ENCODE results near the gene ZNF391.
"Not testable (repeated sequence)": the region's sequence is repeated elsewhere in the genome, so short reads cannot be mapped to it uniquely, and the experiment has no call there.

Gene ZNF391

GRCh38 chr6:27424851-27425250 lies 36.3 kb downstream of the ZNF391 start:
- not testable (repeated sequence) for DNase-seq

GRCh38 chr6:27426045-27426620 lies 37.6 kb downstream of the ZNF391 start:
- no peak for DNase-seq

- no peak for DNase-seq
Observed at GRCh38 chr6:27428502-27428901, 39.9 kb downstream of the ZNF391 start.

GRCh38 chr6:27428966-27429365 lies 40.4 kb downstream of the ZNF391 start:
- no peak for DNase-seq

- DNase-seq: no peak
Observed at GRCh38 chr6:27433714-27434113, 45.2 kb downstream of the ZNF391 start.

GRCh38 chr6:27439371-27439770 lies 50.8 kb downstream of the ZNF391 start:
- no peak for DNase-seq

- no peak for DNase-seq
Observed at GRCh38 chr6:27441001-27441400, 52.4 kb downstream of the ZNF391 start.

- DNase-seq: no peak
Observed at GRCh38 chr6:27442932-27443331, 54.4 kb downstream of the ZNF391 start.

- no peak for DNase-seq
Observed at GRCh38 chr6:27448456-27448855, 59.9 kb downstream of the ZNF391 start.

- no peak for DNase-seq
Observed at GRCh38 chr6:27451660-27452390, 63.3 kb downstream of the ZNF391 start.

GRCh38 chr6:27452496-27452897 lies 63.9 kb downstream of the ZNF391 start:
- no peak for DNase-seq

Data from CD4-positive, alpha-beta T cell treated with Interferon alpha-2 for 1 hour (primary cell).